H1 (cell line): ENCODE data around the gene ALK. TPM values are rescaled to one million over a fixed set of nuclear protein-coding genes. Genes with fewer than 3 reads are reported as not detected.

Source experiments
- CTCF ChIA-PET: fragments of 300-600 bp; sonication (Branson Sonifier 250); formaldehyde crosslinking; loops from one replicate; lab custom pipeline; 2021; ENCODE audit not compliant: partially characterized antibody; lab: Charles Lee
- POLR2A ChIA-PET: fragments of 300-600 bp; sonication (Branson Sonifier 250); formaldehyde crosslinking; loops from one replicate; lab custom pipeline; 2021; ENCODE audit warnings: inconsistent platforms; ENCODE audit not compliant: partially characterized antibody; lab: Charles Lee
- DNase-seq, 2 experiments: peaks; one replicate each; pipeline versions ENCODE4 v3.0.0 to v3.0.0-alpha.2; 2010 to 2022; ENCODE audit warnings: low spot score in 2 of 2, low read depth in 1 of 2, mixed read lengths in 1 of 2
- FAIRE-seq: peaks from 2 replicates; lab custom pipeline; 2011; peaks lifted over from hg19 to GRCh38; lab: Jason Lieb, UNC
- H2AFZ ChIP-seq: 2 replicates; pipeline ENCODE4 v1.8.1; 2012; ENCODE audit warnings: low read length, inconsistent platforms
- H2AK5ac ChIP-seq: 2 replicates; pipeline ENCODE4 v1.6.1; 2013; ENCODE audit warnings: low read depth, low read length
- H2BK120ac ChIP-seq: replicated peaks from 2 replicates; pipeline ENCODE3; 2013; ENCODE audit warnings: low read depth, low read length, inconsistent platforms
- H2BK12ac ChIP-seq: 2 replicates; pipeline ENCODE4 v1.6.1; 2013; ENCODE audit warnings: low read depth, low read length
- H2BK15ac ChIP-seq: 2 replicates; pipeline ENCODE4 v1.6.1; 2013; ENCODE audit warnings: low read length
- H2BK20ac ChIP-seq: 2 replicates; pipeline ENCODE4 v1.6.1; 2013; ENCODE audit warnings: low read length
- H2BK5ac ChIP-seq: 2 replicates; pipeline ENCODE4 v1.6.1; 2013; ENCODE audit warnings: low read depth, low read length
- H3K14ac ChIP-seq: 2 replicates; pipeline ENCODE4 v1.6.1; 2013; ENCODE audit warnings: inconsistent platforms; ENCODE audit not compliant: insufficient read length
- H3K18ac ChIP-seq: 2 replicates; pipeline ENCODE4 v1.6.1; 2013; ENCODE audit warnings: low read length; ENCODE audit errors: extremely low read depth
- H3K23ac ChIP-seq: 2 replicates; pipeline ENCODE4 v1.6.1; 2013; ENCODE audit warnings: inconsistent platforms; ENCODE audit not compliant: insufficient read length
- H3K23me2 ChIP-seq: 2 replicates; pipeline ENCODE4 v1.6.1; 2013; ENCODE audit warnings: low read depth, low read length
- H3K27ac ChIP-seq: 2 replicates; pipeline ENCODE4 v1.6.1; 2011; ENCODE audit warnings: low read depth, low read length, inconsistent platforms
- H3K27me3 ChIP-seq, 4 experiments: replicated peaks in 1 of 4; 1 replicate in 1 of 4; 2 replicates in 3 of 4; pipeline versions ENCODE4 v1.6.1 to v1.8.1; 2011 to 2013; ENCODE audit warnings: low read length in 3 of 4, mild to moderate bottlenecking in 3 of 4, inconsistent platforms in 2 of 4, mixed read lengths in 2 of 4, moderate library complexity in 1 of 4; ENCODE audit not compliant: control insufficient read depth in 3 of 4, insufficient read depth in 3 of 4; ENCODE audit errors: extremely low read depth in 1 of 4
- H3K36me3 ChIP-seq, 4 experiments: 2 replicates each; pipeline versions ENCODE4 v1.6.1 to v1.8.1; 2011 to 2013; ENCODE audit warnings: mild to moderate bottlenecking in 4 of 4, low read length in 3 of 4, moderate library complexity in 2 of 4, control low read depth in 1 of 4, inconsistent platforms in 1 of 4; ENCODE audit not compliant: insufficient read depth in 4 of 4, control insufficient read depth in 2 of 4
- H3K4ac ChIP-seq: replicated peaks from 2 replicates; pipeline ENCODE3; 2013; ENCODE audit warnings: low read length, low read depth, mixed read lengths, inconsistent platforms; ENCODE audit not compliant: insufficient read length
- H3K4me1 ChIP-seq, 4 experiments: replicated peaks in 1 of 4; 1 replicate in 1 of 4; 2 replicates in 3 of 4; pipeline versions ENCODE4 v1.6.1 to v1.8.1; 2011 to 2013; ENCODE audit warnings: low read length in 3 of 4, inconsistent platforms in 2 of 4, mixed read lengths in 1 of 4; ENCODE audit not compliant: insufficient read depth in 4 of 4, control insufficient read depth in 3 of 4
- H3K4me2 ChIP-seq, 2 experiments: 2 replicates each; pipeline versions ENCODE4 v1.6.1 to v1.8.1; 2011 to 2013; ENCODE audit warnings: low read depth in 2 of 2, low read length in 2 of 2, control low read depth in 1 of 2, inconsistent platforms in 1 of 2, mild to moderate bottlenecking in 1 of 2; ENCODE audit not compliant: insufficient read depth in 1 of 2
- H3K4me3 ChIP-seq, 4 experiments: fragments of 200-600, 300-600 bp in 1 of 4; sonication (generic), shearing (Covaris generic), sonication (Bioruptor Twin) in 1 of 4; 2 replicates each; pipeline versions ENCODE4 v1.5.1 to v1.8.1; 2011 to 2016; ENCODE audit warnings: low read length in 4 of 4, low read depth in 3 of 4, control low read depth in 2 of 4, inconsistent platforms in 2 of 4, mild to moderate bottlenecking in 2 of 4, mixed read lengths in 1 of 4, moderate library complexity in 1 of 4; ENCODE audit not compliant: insufficient read depth in 2 of 4; ENCODE audit errors: extremely low read depth in 1 of 4
- H3K56ac ChIP-seq: replicated peaks from 2 replicates; pipeline ENCODE3; 2013; ENCODE audit warnings: low read depth, mild to moderate bottlenecking, mixed read lengths, low read length, inconsistent platforms; ENCODE audit not compliant: insufficient read length
- H3K79me1 ChIP-seq: 2 replicates; pipeline ENCODE4 v1.6.1; 2013; ENCODE audit warnings: low read depth, low read length, control low read depth
- H3K79me2 ChIP-seq, 2 experiments: 2 replicates each; pipeline versions ENCODE4 v1.6.1 to v1.8.1; 2012 to 2013; ENCODE audit warnings: low read length in 2 of 2, mild to moderate bottlenecking in 2 of 2, inconsistent platforms in 1 of 2; ENCODE audit not compliant: insufficient read depth in 2 of 2, control insufficient read depth in 1 of 2
- H3K9ac ChIP-seq, 4 experiments: replicated peaks in 1 of 4; 1 replicate in 1 of 4; 2 replicates in 3 of 4; pipeline versions ENCODE4 v1.6.1 to v1.8.1; 2011 to 2013; ENCODE audit warnings: low read depth in 3 of 4, low read length in 3 of 4, control low read depth in 2 of 4, mild to moderate bottlenecking in 2 of 4, moderate library complexity in 2 of 4, inconsistent platforms in 1 of 4; ENCODE audit errors: extremely low read depth in 1 of 4
- H3K9me3 ChIP-seq, 2 experiments: 2 replicates each; pipeline versions ENCODE4 v1.6.1 to v1.8.1; 2012 to 2013; ENCODE audit warnings: mild to moderate bottlenecking in 2 of 2, moderate library complexity in 2 of 2, control low read depth in 1 of 2, inconsistent platforms in 1 of 2, low read depth in 1 of 2, low read length in 1 of 2, mixed read lengths in 1 of 2; ENCODE audit not compliant: insufficient read depth in 2 of 2
- H4K20me1 ChIP-seq, 2 experiments: replicated peaks in 1 of 2; 2 replicates each; pipeline versions ENCODE3 to v1.8.1; 2011 to 2013; ENCODE audit warnings: inconsistent platforms in 2 of 2, low read length in 2 of 2, mild to moderate bottlenecking in 1 of 2; ENCODE audit not compliant: insufficient read depth in 2 of 2, control insufficient read depth in 1 of 2
- H4K5ac ChIP-seq: 2 replicates; pipeline ENCODE4 v1.6.1; 2013; ENCODE audit warnings: low read length, low read depth, mixed read lengths, inconsistent platforms; ENCODE audit not compliant: insufficient read length
- H4K8ac ChIP-seq: 2 replicates; pipeline ENCODE4 v1.8.0; 2013; ENCODE audit warnings: mild to moderate bottlenecking, moderate library complexity, low read length, inconsistent platforms; ENCODE audit not compliant: insufficient read depth; ENCODE audit errors: extremely low read depth
- H4K91ac ChIP-seq: replicated peaks from 2 replicates; pipeline ENCODE3; 2013; ENCODE audit warnings: low read length, mixed read lengths, inconsistent platforms; ENCODE audit not compliant: insufficient read length
- ATF2 ChIP-seq: IDR thresholded peaks from 2 replicates; pipeline ENCODE4 v1.6.1; 2012; ENCODE audit warnings: low read length, inconsistent platforms
- CTBP2 ChIP-seq: IDR thresholded peaks from 2 replicates; pipeline ENCODE4 v1.7.0; 2011; ENCODE audit warnings: borderline replicate concordance, mild to moderate bottlenecking, moderate library complexity, mixed read lengths, low read length; ENCODE audit not compliant: insufficient read depth, insufficient read length
- CTCF ChIP-seq, 3 experiments: IDR thresholded peaks; 1 replicate in 2 of 3; 2 replicates in 1 of 3; pipeline versions ENCODE4 v1.5.1 to v1.6.1; 2011; ENCODE audit warnings: low read length in 3 of 3, mild to moderate bottlenecking in 3 of 3, inconsistent platforms in 2 of 3, low read depth in 1 of 3, moderate library complexity in 1 of 3; ENCODE audit not compliant: insufficient read depth in 1 of 3; ENCODE audit errors: control extremely low read depth in 1 of 3
- HDAC6 ChIP-seq: IDR thresholded peaks from one replicate; pipeline ENCODE4 v1.7.1; 2012; ENCODE audit warnings: low read depth, mild to moderate bottlenecking, inconsistent platforms, low read length, moderate library complexity
- KDM4A ChIP-seq: IDR thresholded peaks from one replicate; pipeline ENCODE4 v1.7.1; 2012; ENCODE audit warnings: low read depth, mild to moderate bottlenecking, moderate library complexity, low read length, inconsistent platforms; ENCODE audit not compliant: severe bottlenecking
- MAX ChIP-seq: IDR thresholded peaks from 2 replicates; pipeline ENCODE4 v1.6.1; 2012; ENCODE audit warnings: inconsistent platforms
- NRF1 ChIP-seq: IDR thresholded peaks from 2 replicates; pipeline ENCODE4 v1.6.1; 2011; ENCODE audit warnings: mild to moderate bottlenecking, low read depth, low read length, improper control_type of control experiment
- SIRT6 ChIP-seq: IDR thresholded peaks from one replicate; pipeline ENCODE4 v1.7.1; 2012; ENCODE audit warnings: low read length, inconsistent platforms
- SP1 ChIP-seq: IDR thresholded peaks from 2 replicates; pipeline ENCODE4 v1.6.1; 2011; ENCODE audit warnings: low read depth, low read length
- SRF ChIP-seq: IDR thresholded peaks from 2 replicates; pipeline ENCODE4 v1.6.1; 2011; ENCODE audit warnings: mild to moderate bottlenecking, low read depth, low read length, moderate library complexity
- WGBS, 2 experiments: shearing (Covaris generic) in 1 of 2; methylation state at CpG; one replicate each; pipeline versions ENCODE4 v1.1.6 to v1.1.7; 2013 to 2015; ENCODE audit warnings: low lambda C conversion rate in 2 of 2, mixed read lengths in 2 of 2, inconsistent platforms in 1 of 2, low coverage in 1 of 2, missing lambda C conversion rate in 1 of 2; ENCODE audit not compliant: insufficient replicate concordance in 2 of 2, insufficient coverage in 1 of 2, insufficient read length in 1 of 2; ENCODE audit errors: extremely low coverage in 1 of 2, missing lambda C conversion rate in 1 of 2; 5-methylcytosine and 5-hydroxymethylcytosine counted together
- polyA plus RNA-seq, 7 experiments: library from polyadenylated mRNA; depleted of rRNA in 3 of 7; stranded (reverse) in 5 of 7; unstranded in 2 of 7; fragments of >200 nt in 5 of 7; fragments of 200-250 nt in 2 of 7; gene quantifications; 1 replicate in 5 of 7; 2 replicates in 1 of 7; 4 replicates in 1 of 7; pipeline versions ENCODE4 v1.2.1 to v1.2.3, GENCODE V29; 2011 to 2013; ENCODE audit warnings: missing spikeins in 2 of 7, mixed read lengths in 2 of 7
- total RNA-seq: library from RNA; stranded (reverse); fragmentation: NEBNext Ultra II Directional; extraction: Animal tissue kit (Norgen Biotek cat#: 25700); gene quantifications from 2 replicates; pipeline ENCODE4 v1.2.1, GENCODE V29; 2021

Gene ALK
- total and polyA plus RNA-seq, 2 of the 8 experiments (the other 6 are each of a cell fraction or from before 2014, with no cell fraction given), result 0.02 to 0.09 TPM

GRCh38 chr2:29726976-29727375 lies 194.4 kb downstream of the ALK start:
- ChIA-PET POLR2A (no interaction called here), CTCF (interaction anchor here (1.5 kb wide), 1 partner anchor 388 kb away, joined by 3 read pairs; no protein-coding TSS in a partner anchor)
- no peak overlapping the region for H3K56ac ChIP-seq
- no peak overlapping the region for H4K8ac ChIP-seq
- no peak overlapping the region for H3K18ac ChIP-seq
- no peaks in the 10 kb centered on the region for H3K79me1 ChIP-seq
- H3K36me3 ChIP-seq, result no peaks in the 10 kb centered on the region
- H2BK5ac ChIP-seq, result no peak overlapping the region
- no peak for FAIRE-seq
- H3K79me2 ChIP-seq, result no peaks in the 10 kb centered on the region
- H3K4me2 ChIP-seq, result no peak overlapping the region
- no peak overlapping the region for H2BK20ac ChIP-seq
- peaks cover 0 to 2% (median 0%) of the 10 kb centered on the region in 4 experiments; a peak in 2 of 7 replicates for H3K4me1 ChIP-seq
- H3K4me3 ChIP-seq, result no peak overlapping the region
- H3K4ac ChIP-seq, result no peak overlapping the region
- H3K27me3 ChIP-seq, result no peaks in the 10 kb centered on the region; a peak in 1 of 7 replicates
- no peaks in the 10 kb centered on the region; the same call in 1 of the 2 replicates for H3K23me2 ChIP-seq
- no peak for DNase-seq
- no peaks in the 10 kb centered on the region for H3K9me3 ChIP-seq
- H2BK120ac ChIP-seq, result no peak overlapping the region
- no peak overlapping the region for H3K14ac ChIP-seq
- no peaks in the 10 kb centered on the region for H4K20me1 ChIP-seq
- no peak overlapping the region for H3K27ac ChIP-seq
- no peak overlapping the region for H3K23ac ChIP-seq
- H2BK12ac ChIP-seq, result no peak overlapping the region
- H2AFZ ChIP-seq, result no peak overlapping the region
- H4K91ac ChIP-seq, result no peak overlapping the region
- 84% methylated on average over 2 of the region's 2 CpGs; no CpG with 5 or more reads in 1 of the 2 experiments for WGBS, 2 experiments
- no peak overlapping the region for H2AK5ac ChIP-seq
- no peak overlapping the region for H2BK15ac ChIP-seq
- no peak overlapping the region for H3K9ac ChIP-seq
- H4K5ac ChIP-seq, result no peak overlapping the region
- TF ChIP-seq SP1 (no peak), HDAC6 (no peak), SRF (no peak), CTCF (IDR thresholded peaks at IDR 0.05; ENCODE audit: control extremely low read depth in 1 of 3, insufficient read depth in 1 of 3, low read depth in 1 of 3, low read length in 3 of 3) (no peak), MAX (no peak), ATF2 (no peak), SIRT6 (no peak), CTBP2 (no peak), KDM4A (no peak), NRF1 (no peak)
